Body of pancreas (tissue), 4 donors: ENCODE results near the gene NCL. TPM values are rescaled to one million over a fixed set of nuclear protein-coding genes. Genes with fewer than 3 reads are reported as not detected.
"Not testable (repeated sequence)": the region's sequence is repeated elsewhere in the genome, so short reads cannot be mapped to it uniquely, and the experiment has no call there.

Experiments
- ATAC-seq: fragments of 150-250 bp; one replicate; pipeline ENCODE4 v1.9.1; 2016
- DNase-seq, 4 donors: peaks; one replicate each; pipeline ENCODE4 v3.0.0-alpha.2; 2019
- H3K27ac ChIP-seq, 4 donors: fragments of 200-600 bp; sonication (generic); 1 replicate in 3 of 4; 2 replicates in 1 of 4; pipeline versions ENCODE4 v1.5.1 to v1.6.1; 2016 to 2019; ENCODE audit warnings: mild to moderate bottlenecking in 1 of 4, mixed read lengths in 1 of 4, moderate library complexity in 1 of 4
- H3K27me3 ChIP-seq, 2 donors: fragments of 200-600 bp; sonication (generic); one replicate each; pipeline ENCODE4 v1.6.0; 2016; ENCODE audit warnings: mild to moderate bottlenecking in 1 of 2
- H3K36me3 ChIP-seq, 2 donors: fragments of 200-600 bp; sonication (generic); replicated peaks in 1 of 2; 2 replicates each; pipeline ENCODE4 v1.5.1; 2016; ENCODE audit warnings: low read depth in 2 of 2; ENCODE audit not compliant: insufficient read depth in 1 of 2
- H3K4me1 ChIP-seq: fragments of 200-600 bp; sonication (generic); one replicate; pipeline ENCODE4 v1.6.0; 2016
- H3K4me3 ChIP-seq, 2 donors: fragments of 200-600 bp; sonication (generic); 1 replicate in 1 of 2; 2 replicates in 1 of 2; pipeline ENCODE4 v1.5.1; 2016 to 2019
- H3K9me3 ChIP-seq, 3 donors: fragments of 200-600 bp; sonication (generic); 1 replicate in 2 of 3; 2 replicates in 1 of 3; pipeline ENCODE4 v1.5.1; 2016
- CTCF ChIP-seq, 7 experiments: fragments of 450-650 bp in 4 of 7; fragments of 200-600 bp in 3 of 7; sonication (generic) in 3 of 7; IDR thresholded peaks; one replicate each; pipeline ENCODE4 v1.5.1; 2016 to 2019; ENCODE audit warnings: antibody characterized with exemption in 7 of 7
- POLR2A ChIP-seq, 3 donors: fragments of 450-650 bp; IDR thresholded peaks; one replicate each; pipeline ENCODE4 v1.6.1; 2016; ENCODE audit warnings: antibody characterized with exemption in 3 of 3, mild to moderate bottlenecking in 2 of 3
- WGBS, 2 donors: methylation state at CpG; one replicate each; pipeline ENCODE4 v1.1.5; 2017; 5-methylcytosine and 5-hydroxymethylcytosine counted together
- intact Hi-C: fragments of 100-400 bp; cut with DNase I; formaldehyde crosslinking; loops from one replicate; pipeline ENCODE4 v1.15.1; 2023
- total RNA-seq, 2 donors: library from RNA; depleted of rRNA; stranded (reverse); fragments of >200 nt; gene quantifications; one replicate each; pipeline ENCODE4 v1.1.0, GENCODE V29; 2016

Gene NCL
- total RNA-seq, 2 donors from 2014 or later = 108 to 159 TPM

- Histone ChIP-seq H3K27me3 (no peaks in the 10 kb centered on the region), H3K27ac (no peak overlapping the region), H3K4me1 (no peaks in the 10 kb centered on the region), H3K4me3 (no peak overlapping the region), H3K9me3 (no peaks in the 10 kb centered on the region), H3K36me3 (peaks cover 0 to 6% of the 10 kb centered on the region in 2 donors)
- ATAC-seq = no peak
- 77 to 80% methylated on average over 4 of the region's 4 CpGs for WGBS, 2 donors
- DNase-seq = no peak
- intact Hi-C loops = no loop called here
- TF ChIP-seq POLR2A (IDR thresholded peaks at IDR 0.05) = no peak
- TF ChIP-seq CTCF (IDR thresholded peaks at IDR 0.05) = no peak
Measured at GRCh38 chr2:231449503-231450054, 14.7 kb downstream of the NCL start.

GRCh38 chr2:231436957-231437356, 27.3 kb downstream of the NCL start:
- no peaks in the 10 kb centered on the region for H3K9me3 ChIP-seq
- H3K4me3 ChIP-seq = no peak overlapping the region
- no peak for ATAC-seq
- WGBS, 2 donors = 84 to 90% methylated on average over 7 to 13 of the region's 13 CpGs
- TF ChIP-seq POLR2A (IDR thresholded peaks at IDR 0.05) = no peak
- TF ChIP-seq CTCF (IDR thresholded peaks at IDR 0.05) = no peak
- no peaks in the 10 kb centered on the region for H3K4me1 ChIP-seq
- no peaks in the 10 kb centered on the region for H3K36me3 ChIP-seq
- intact Hi-C loops = no loop called here
- DNase-seq = no peak
- H3K27ac ChIP-seq = no peak overlapping the region
- H3K27me3 ChIP-seq = no peaks in the 10 kb centered on the region

DNA sequence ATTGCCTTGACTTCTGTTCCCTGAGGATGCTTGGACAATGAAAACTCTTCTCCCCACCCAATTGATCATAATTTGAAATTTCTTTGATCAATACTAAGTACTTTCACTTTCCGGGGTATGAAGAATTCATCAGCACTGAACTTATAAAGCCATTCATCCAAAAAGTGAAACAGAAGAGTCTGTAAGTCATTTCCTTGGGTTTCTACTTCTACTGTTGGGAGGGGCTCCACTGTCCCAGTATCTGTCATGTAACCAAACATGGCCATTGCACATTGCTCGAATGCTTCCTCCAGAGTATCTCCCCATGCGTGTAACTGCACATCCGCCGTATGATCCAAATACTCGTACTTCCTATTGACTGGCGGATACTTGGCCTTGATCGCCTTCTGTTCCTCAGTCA, 30.3 kb downstream of the NCL start:
- TF ChIP-seq POLR2A (IDR thresholded peaks at IDR 0.05) (no peak), CTCF (IDR thresholded peaks at IDR 0.05) (no peak)
- no peak overlapping the region for H3K27ac ChIP-seq
- H3K4me3 ChIP-seq = no peak overlapping the region
- H3K27me3 ChIP-seq = no peaks in the 10 kb centered on the region
- H3K4me1 ChIP-seq = no peaks in the 10 kb centered on the region
- DNase-seq = no peak
- no peaks in the 10 kb centered on the region for H3K9me3 ChIP-seq
- intact Hi-C loops = no loop called here
- ATAC-seq = no peak
- no peaks in the 10 kb centered on the region for H3K36me3 ChIP-seq
- WGBS, 2 donors = 80 to 82% methylated on average over 8 of the region's 8 CpGs

- Histone ChIP-seq H3K27me3 (no peaks in the 10 kb centered on the region), H3K27ac (no peak overlapping the region), H3K36me3 (no peaks in the 10 kb centered on the region), H3K9me3 (no peaks in the 10 kb centered on the region), H3K4me1 (no peaks in the 10 kb centered on the region), H3K4me3 (no peak overlapping the region)
- ATAC-seq (no peak), DNase-seq (no peak)
- intact Hi-C loops = no loop called here
- 90% methylated on average over 4 of the region's 4 CpGs for WGBS, 2 donors
- no peak for TF ChIP-seq CTCF (IDR thresholded peaks at IDR 0.05)
- no peak for TF ChIP-seq POLR2A (IDR thresholded peaks at IDR 0.05)
Measured at GRCh38 chr2:231431606-231432005, 32.7 kb downstream of the NCL start.

DNA sequence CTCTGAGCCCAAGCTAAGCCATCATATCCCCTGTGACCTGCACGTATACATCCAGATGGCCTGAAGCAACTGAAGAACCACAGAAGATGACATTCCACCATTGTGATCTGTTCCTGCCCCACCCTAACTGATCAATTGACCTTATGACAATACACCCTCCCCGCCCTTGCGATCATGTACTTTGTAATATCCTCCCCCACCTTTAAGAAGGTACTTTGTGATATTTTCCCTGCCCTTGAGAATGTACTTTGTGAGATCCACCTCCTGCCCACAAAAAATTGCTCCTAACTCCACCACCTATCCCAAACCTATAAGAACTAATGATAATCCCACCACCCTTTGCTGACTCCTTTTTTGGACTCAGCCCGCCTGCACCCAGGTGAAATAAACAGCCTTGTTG, 33.8 kb downstream of the NCL start:
- WGBS, 2 donors = 83 to 90% methylated on average over 4 of the region's 4 CpGs

More for the DNA sequence above, 33.8 kb downstream of the NCL start:
- H3K4me3 ChIP-seq, DNase-seq, H3K9me3 ChIP-seq, H3K27me3 ChIP-seq, H3K36me3 ChIP-seq, intact Hi-C loops, H3K4me1 ChIP-seq, H3K27ac ChIP-seq, ATAC-seq: not testable (repeated sequence)
